ENCODE data around the gene PRORP.

Gene PRORP

GRCh38 chr14:35123388-35123703, 994 bp downstream of the PRORP start:
- no peak for TF ChIP-seq REST (IDR thresholded peaks at IDR 0.05; ENCODE audit: insufficient read depth in 1 of 2, low read depth in 2 of 2, low read length in 2 of 2)
- TF ChIP-seq SIN3A (IDR thresholded peaks at IDR 0.05; ENCODE audit: borderline replicate concordance, insufficient read depth, low read length): no peak
- TF ChIP-seq TAF1 (IDR thresholded peaks at IDR 0.05; ENCODE audit: borderline replicate concordance, insufficient read depth, low read length): no peak

GRCh38 chr14:35124127-35124526, 1.8 kb downstream of the PRORP start:
- TF ChIP-seq POLR2AphosphoS5 (IDR thresholded peaks at IDR 0.05; ENCODE audit: low read depth, low read length): no peak
- TF ChIP-seq TAF1 (IDR thresholded peaks at IDR 0.05; ENCODE audit: borderline replicate concordance, insufficient read depth, low read length): no peak
- no peak for TF ChIP-seq REST (IDR thresholded peaks at IDR 0.05; ENCODE audit: insufficient read depth in 1 of 2, low read depth in 2 of 2, low read length in 2 of 2)
- no peak for TF ChIP-seq FOXP2 (optimal IDR thresholded peaks at IDR 0.05; ENCODE audit: borderline replicate concordance, extremely low read depth, extremely low read length, insufficient read depth)
- no peak for TF ChIP-seq SIN3A (IDR thresholded peaks at IDR 0.05; ENCODE audit: borderline replicate concordance, insufficient read depth, low read length)

GRCh38 chr14:35133542-35134328, 11.4 kb downstream of the PRORP start:
- TF ChIP-seq FOXP2 (optimal IDR thresholded peaks at IDR 0.05; ENCODE audit: borderline replicate concordance, extremely low read depth, extremely low read length, insufficient read depth): no peak
- TF ChIP-seq SIN3A (IDR thresholded peaks at IDR 0.05; ENCODE audit: borderline replicate concordance, insufficient read depth, low read length): no peak
- TF ChIP-seq REST (IDR thresholded peaks at IDR 0.05; ENCODE audit: insufficient read depth in 1 of 2, low read depth in 2 of 2, low read length in 2 of 2): no peak
- no peak for TF ChIP-seq TAF1 (IDR thresholded peaks at IDR 0.05; ENCODE audit: borderline replicate concordance, insufficient read depth, low read length)

- no peak for TF ChIP-seq TAF1 (IDR thresholded peaks at IDR 0.05; ENCODE audit: borderline replicate concordance, insufficient read depth, low read length)
- TF ChIP-seq SIN3A (IDR thresholded peaks at IDR 0.05; ENCODE audit: borderline replicate concordance, insufficient read depth, low read length): no peak
- TF ChIP-seq FOXP2 (optimal IDR thresholded peaks at IDR 0.05; ENCODE audit: borderline replicate concordance, extremely low read depth, extremely low read length, insufficient read depth): no peak
- TF ChIP-seq REST (IDR thresholded peaks at IDR 0.05; ENCODE audit: insufficient read depth in 1 of 2, low read depth in 2 of 2, low read length in 2 of 2): no peak
- TF ChIP-seq POLR2AphosphoS5 (IDR thresholded peaks at IDR 0.05; ENCODE audit: low read depth, low read length): no peak
Observed at GRCh38 chr14:35134329-35135123, 12.2 kb downstream of the PRORP start.

All from PFSK-1 (cell line).